Measurements from ENCODE around the gene CAMKMT.
A peak's percentile ranks its signal among the peaks of the same experiment; 100 is the strongest.

Gene CAMKMT

DNA sequence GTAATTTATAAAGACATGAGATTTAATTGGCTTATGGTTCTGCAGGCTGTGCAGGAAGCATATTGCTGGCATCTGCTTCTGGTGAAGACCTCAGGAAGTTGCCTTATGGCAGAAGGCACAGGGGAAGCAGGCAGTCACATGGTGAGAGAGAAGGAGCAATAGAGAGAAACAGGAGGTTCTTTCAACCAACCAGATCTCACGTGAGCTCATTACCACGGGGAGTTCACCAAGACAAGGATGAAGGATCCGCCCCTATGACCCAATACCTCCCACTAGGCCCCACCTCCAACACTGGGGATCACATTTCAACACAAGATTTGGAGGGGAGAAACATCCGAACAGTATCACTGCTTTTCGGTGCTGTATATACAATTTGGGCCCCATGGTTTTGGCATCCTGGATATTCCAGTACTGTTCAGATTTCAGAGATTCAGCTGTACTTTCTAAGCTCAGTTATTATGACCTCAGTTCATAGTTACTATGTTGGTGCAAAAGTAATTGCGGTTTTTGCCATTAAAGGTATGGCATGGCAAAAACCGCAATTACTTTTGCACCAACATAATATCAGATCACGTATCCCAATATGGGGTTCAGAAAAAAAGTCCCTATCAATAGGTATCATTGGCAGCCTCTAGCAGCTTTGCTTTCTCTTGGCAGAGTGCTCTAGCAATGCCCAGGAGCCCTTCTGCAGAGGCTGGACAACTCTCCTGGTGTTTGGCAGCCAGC lies 390.2 kb downstream of the CAMKMT start:
- DNase-seq, result no peak

DNA sequence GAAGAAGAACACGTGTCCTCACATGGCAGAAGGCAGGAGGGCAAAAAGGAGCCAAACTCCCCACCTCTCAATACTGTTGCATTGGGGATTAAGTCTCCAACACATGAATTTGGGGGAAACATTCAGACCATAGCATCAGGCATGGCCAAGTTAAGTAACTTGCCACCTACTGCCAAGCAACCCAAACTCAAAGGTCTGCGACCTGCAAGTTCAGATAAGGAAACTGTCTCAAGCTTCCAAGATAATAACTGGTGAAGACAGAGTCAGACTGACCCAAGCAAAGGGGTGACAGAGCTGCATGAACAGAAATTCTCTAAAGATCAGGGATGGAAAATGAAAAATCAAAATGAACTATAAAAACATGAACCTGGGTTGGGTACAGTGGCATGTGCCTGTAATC lies 391.0 kb downstream of the CAMKMT start:
- no peak for DNase-seq

DNA sequence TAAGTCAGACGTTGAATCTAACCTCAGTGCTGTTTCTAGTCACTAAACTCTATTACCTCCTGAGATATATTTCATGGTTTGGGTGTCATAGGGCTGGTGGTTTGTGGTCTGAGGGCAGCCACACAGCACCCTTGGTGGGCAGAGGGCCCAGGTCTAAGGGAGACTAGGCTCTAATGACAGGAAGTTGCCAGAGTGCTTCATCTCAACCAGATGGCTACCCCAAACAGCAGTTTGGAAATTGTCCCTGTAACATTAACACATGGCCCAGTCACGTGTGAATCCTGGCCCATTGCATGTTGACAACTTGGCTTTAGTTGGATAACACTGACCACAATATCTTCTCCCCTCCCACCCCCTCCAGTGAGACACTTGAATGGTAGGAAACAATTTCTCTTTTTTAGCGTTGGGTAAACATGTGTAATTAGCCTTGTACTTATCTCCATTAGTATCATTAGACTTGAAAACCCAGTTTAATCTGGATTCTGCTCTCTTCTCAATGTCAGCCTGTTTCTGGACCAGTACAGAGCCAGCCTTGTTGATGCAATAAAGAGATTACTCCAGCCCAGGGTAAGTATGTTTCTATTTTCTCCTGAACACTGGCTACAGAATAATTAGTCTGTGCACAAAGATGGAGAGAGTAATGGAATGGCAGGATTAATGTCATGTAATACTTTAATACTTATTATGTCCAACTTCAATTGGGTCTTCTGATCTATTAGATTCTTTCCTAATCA lies 392.0 kb downstream of the CAMKMT start:
- DNase-seq, result no peak

GRCh38 chr2:44758591-44758990 lies 396.8 kb downstream of the CAMKMT start:
- no peak for DNase-seq

GRCh38 chr2:44759823-44760222 lies 398.1 kb downstream of the CAMKMT start:
- DNase-seq, result no peak

DNA sequence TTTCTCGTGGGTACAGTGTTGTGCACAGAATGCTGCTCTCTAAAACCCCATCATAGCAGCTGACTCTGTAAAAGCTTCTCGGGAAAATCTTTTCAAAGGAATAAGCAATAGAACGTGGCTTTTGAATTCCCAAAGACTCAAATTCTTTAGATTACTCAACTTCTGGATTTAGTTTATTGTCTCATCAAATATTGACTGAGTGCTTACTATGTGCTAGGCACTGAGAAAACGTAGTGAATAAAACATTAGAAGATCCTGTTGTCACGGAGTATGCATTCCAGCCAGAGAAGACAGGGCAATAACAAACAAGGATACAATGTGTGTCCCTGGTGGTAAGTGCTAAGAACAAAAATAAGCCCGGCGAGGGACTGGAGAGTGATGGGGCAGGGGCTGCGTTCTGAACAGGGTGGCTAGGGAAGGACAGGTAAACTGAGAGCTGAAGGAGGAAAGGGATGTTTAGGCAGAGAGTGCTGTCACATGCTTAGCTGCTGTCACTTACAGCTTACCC lies 401.6 kb downstream of the CAMKMT start:
- no peak for DNase-seq

- DNase-seq, result no peak
Measured at GRCh38 chr2:44766220-44766619, 404.5 kb downstream of the CAMKMT start.

DNA sequence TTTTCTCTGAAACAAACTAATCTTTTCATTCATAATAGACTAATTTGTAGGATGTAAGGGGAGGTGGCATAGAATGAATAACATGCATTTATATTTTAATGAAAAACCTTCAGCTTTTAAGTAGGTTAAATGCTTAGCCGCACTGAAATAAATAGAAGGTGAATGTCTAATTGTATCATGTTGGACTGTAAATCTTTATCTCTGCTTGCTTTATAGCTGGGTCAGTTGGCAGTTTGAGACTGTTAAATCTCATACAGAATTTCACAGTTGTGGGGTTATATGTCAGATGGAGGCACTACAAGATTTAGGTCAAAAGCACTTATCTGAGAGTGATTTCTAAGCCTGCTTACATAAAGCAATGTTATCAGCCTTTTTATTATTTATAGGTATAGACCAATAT lies 405.0 kb downstream of the CAMKMT start:
- no peak for DNase-seq

DNA sequence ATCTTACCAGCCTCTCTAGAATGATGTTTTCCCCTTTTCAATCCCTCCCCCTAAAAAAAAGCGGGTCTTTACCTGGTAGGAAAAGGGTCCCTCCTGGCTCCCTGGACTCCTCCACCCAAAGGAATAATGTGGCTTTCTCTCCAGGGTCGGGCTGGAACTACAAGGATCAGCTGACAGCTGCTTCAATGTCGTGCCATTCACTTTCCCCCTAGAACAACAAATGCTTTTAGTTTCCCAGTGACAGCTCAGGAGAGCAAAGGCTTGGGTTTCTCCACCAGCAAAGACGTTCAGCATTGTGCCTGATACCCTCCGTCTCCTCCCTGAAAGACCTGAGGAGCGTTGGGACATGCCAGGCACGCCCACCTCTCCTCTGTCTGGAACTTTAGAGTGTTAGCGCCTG lies 405.9 kb downstream of the CAMKMT start:
- DNase-seq, result no peak

DNA sequence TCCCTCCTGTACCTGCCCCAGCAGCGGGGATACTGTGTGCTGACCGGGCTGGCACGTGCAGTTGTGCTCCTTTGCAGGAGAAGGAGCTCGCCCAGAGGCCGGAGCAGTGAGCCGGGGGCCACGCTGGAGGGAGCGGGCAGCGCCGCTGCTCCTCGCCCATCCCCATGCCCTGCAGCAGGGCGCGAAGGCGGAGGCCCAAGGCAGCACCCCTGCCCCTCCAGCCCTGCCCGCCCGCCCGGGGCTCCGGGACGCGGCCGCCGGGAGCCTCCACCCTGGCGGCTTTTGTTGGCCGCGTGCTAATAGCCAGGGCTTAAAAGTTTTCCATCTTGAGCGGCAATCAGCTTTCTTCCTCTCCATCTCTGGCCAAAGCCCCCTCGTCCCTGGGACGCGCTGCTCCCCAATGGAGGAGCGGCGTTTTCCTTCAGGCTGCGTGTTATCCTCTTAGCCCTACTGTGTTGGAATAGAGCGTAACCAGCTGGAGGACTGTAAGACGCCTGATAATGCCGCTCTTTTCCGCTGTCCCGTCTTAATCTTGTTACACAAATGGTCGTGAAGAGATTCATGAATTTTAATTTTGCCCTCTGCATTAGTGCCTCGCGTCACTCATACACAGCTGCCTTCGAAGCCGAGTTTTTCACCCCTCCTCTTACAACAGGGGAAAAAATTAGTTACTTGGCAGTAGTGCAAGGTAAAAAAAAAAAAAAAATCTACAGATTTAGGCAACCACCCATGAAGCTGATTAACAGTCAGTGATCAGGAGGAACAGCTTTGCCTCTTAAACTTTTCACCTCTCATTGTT lies 406.9 kb downstream of the CAMKMT start:
- no peak for DNase-seq

- no peak for DNase-seq
Measured at GRCh38 chr2:44769349-44770011, 407.7 kb downstream of the CAMKMT start.

DNA sequence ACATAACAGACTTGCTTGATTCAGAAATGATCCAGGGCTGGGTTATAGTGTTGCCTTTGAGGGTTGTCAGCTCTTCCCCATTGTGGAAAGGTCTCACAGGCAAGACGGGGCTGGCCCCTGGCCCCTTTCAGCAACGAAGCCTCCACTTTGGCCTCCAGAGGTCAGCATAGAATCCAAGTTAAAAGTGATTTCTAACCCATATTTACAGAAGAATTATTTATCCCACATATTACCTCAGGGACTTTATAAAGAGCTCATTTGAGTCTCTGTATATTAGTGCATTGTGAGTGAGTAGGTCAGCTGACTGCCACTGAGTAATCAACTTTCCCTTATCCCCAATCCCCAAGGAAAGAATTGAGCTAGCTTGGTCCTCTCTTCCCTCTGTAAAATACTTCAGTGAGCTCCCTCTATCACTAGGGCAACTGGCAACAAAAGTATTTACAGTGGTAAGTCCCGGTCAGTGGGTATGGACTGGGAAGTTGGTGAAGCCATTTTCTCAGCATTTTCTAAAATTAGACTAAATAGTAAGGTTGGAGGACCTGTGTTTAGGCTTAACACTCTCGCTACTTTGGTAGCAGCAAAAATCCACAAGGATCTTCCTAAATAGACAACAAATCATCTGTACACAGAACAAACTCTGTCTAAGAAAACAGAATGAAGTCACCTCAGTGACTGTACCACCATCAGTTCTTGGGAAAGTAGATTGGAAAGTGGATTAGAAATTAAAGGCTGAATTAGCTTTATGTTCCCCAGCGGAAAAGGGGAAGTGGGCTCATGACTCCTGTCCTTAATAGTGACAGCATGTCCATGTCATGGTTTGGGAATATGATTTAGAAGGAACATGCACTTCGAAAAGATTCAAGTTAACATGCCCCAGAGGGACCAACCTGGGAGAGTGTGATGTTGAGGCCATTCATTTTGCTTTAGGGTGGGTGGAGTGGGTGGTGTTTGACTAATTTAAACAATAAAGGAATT lies 408.8 kb downstream of the CAMKMT start:
- DNase-seq, result no peak

GRCh38 chr2:44771522-44771921 lies 409.8 kb downstream of the CAMKMT start:
- no peak for DNase-seq

DNA sequence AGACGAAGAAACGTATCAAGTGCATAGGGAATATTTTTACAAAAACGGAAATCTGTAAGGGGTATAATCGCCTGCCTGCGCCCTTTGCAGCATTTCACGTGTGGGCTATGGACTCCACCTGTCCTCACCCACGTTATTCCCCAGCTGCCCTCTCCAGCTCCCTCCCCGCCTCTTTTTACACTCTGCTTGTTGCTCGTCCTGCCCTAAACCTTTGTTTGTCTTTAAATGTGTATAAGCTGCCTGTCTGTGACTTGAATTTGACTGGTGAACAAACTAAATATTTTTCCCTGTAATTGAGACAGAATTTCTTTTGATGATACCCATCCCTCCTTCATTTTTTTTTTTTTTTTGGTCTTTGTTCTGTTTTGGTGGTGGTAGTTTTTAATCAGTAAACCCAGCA lies 410.4 kb downstream of the CAMKMT start:
- DNase-seq, result peak; percentile 47

DNA sequence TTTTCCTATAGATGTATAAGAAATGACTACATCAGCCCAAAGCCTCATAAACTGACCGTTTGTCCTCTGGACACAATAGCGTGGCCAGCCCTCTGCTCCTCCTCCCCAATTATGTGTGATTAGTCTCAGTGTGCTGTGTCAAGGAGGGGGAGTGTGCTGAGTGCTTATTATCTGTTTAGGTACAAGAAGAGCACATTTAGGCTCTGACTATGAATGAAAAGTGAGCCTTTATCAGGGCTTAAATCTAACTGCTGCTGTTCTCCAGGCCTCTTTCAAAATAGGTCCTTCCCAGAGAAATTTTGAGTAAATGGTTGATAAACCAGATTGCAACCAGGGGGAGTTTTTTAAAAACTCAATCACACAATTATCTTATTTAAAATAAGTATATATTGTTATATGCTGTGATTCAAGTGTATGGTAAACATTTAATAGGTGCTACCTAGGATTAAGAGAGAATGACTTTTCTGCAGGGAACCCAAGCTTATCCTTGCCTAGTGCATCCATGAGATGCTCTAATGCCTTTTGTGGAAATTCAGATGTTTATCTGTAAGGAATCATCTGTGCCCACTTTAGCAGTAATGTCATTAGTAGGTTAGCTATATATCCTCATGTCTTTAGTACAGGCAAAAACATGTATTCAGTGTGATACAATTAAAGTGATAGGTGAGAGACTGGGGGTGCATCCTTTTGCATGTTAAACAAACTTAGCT lies 411.1 kb downstream of the CAMKMT start:
- DNase-seq, result peak; percentile 95

DNA sequence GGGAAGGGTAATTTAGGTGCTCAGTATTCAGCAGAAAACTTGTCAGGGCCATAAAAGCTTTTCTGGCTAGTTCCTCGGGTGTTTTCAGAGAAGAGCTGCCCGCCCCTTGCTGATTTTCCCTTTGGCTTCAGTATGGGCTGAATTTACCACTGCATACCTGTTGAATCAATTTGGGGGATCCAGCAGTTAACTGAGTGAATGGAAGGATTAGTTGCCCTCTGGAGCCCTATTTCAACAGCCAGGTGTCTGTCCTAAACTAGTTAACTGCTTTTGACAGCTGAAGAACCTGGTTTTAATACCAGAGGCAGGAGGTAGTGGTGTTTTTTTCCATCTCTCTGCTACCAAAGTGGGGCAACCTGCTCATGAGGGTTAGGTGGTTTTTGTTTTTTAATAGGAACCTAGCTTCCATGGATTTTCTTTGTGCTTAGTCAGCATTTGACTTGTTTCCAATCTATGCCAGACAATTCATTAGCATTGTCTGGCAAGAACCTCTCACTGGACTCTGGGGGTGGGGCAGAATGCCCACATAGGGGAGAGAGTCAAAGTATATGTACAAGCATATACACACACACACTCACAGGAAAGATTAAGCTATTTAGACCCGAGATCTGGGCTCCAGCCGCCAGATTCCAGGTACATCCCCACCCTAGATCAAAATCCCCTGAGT lies 413.2 kb downstream of the CAMKMT start:
- DNase-seq, result no peak

DNA sequence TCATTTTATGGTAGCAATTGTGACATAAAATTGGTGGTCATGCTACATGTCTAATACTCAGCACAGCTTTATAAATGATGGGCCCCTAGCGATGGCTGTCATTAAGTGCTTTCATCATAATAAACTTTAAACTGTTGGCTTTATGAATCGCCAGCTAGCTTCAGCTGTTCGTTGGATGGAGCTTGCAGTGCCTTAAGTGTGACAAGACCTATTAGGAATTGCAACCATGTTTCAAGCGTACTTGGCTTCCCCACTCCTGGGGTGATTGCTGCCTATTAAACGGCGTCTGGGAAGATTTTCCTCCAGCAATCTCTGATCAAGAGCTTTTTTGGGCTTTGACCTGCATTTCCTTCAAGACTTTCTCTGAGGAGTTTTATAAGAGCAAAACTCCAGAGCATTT lies 415.3 kb downstream of the CAMKMT start:
- DNase-seq, result peak; percentile 93

DNA sequence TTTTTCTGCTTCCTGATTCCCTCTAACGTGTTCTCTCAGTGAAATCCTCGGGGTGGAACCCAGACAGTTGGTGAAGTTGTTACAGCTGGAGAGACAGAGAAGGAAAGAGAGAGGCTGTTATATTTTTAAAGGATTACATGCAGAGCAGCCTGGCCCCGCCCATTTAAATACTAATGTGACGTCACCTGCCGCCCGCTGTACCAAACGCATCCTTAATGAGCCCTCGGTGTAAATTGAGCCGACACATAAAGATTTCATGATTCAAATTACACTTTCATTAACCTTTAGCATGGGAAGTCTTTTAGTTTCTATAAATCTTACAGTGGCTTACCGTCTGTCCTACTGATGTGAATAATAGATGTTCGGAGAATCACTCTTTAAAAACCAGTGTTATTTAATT lies 415.8 kb downstream of the CAMKMT start:
- DNase-seq, result peak; percentile 93

DNA sequence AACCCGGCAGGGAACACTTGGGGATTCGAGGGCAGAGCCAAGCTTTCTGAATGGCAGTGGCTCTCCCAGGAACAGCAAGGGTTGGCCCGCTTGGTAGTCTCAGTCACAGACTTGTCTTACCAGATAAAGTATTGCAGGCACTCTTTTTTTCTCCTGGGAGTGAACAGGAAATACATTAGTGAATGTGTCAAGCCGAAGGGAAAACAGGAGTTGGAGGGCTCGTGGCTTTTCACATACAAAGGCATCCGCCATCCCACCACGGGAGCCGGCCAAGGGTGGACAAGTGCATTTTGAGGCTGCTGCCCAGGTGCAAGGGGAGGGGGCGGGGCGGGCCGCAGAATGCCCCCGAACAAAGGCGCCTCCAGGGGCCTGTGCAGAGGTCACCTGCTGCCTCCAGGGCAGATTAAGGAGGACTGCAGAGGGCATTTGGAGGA lies 416.5 kb downstream of the CAMKMT start:
- no peak for DNase-seq

DNA sequence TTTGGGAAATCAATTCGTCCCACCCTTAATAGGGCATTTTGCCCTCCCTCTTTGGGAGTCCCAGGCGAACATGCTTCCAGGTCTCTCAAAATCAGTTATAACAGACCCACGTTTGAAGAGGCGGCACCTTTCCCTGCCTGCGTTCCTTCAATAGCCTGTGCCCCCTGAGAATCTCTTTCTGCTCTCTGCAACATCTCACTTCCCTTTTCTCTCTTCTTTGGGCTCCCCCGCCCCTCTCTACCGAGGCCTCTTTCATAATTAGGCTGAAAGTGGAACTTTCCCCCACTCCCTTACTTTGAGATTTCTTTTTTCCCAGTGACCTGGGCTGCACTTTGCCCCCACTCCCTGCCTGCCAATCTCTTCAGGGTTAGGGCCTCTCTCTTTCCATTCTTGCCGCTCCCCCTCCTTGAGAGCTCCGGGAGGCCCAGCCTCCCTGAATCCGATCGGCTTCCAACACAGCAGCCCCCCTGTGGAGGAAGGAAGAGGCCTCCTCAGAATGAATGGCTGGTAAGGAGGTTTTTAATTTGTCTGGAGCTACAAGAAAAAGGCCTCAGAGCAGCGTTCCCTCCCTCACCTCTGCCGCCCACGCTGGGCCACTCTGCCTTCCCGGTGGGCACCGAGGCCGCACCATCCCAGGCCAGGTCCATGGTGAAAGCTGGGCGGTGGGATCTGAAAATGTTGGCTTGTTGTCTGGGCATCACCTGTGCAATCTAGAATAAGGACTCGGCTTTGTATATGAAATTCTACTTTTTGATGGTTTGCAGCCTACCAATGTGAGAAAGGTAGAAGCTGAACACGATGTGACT lies 417.1 kb downstream of the CAMKMT start:
- DNase-seq, result no peak
